Lower leg skin (tissue), 4 donors: ENCODE results near the gene HDAC4. TPM values are rescaled to one million over a fixed set of nuclear protein-coding genes. Genes with fewer than 3 reads are reported as not detected.
A peak's percentile ranks its signal among the peaks of the same experiment; 100 is the strongest.
"Not testable (repeated sequence)": the region's sequence is repeated elsewhere in the genome, so short reads cannot be mapped to it uniquely, and the experiment has no call there.

Source experiments
- DNase-seq, 2 donors: peaks; one replicate each; pipeline ENCODE4 v3.0.0-alpha.2; 2019; ENCODE audit warnings: low spot score in 2 of 2
- H3K4me3 ChIP-seq: fragments of 200-600 bp; sonication (generic); 2 replicates; pipeline ENCODE4 v1.5.1; 2017; ENCODE audit warnings: mild to moderate bottlenecking, low read depth; ENCODE audit not compliant: poor library complexity, severe bottlenecking
- CTCF ChIP-seq, 3 donors: fragments of 450-650 bp; IDR thresholded peaks; one replicate each; pipeline ENCODE4 v1.5.1; 2016; ENCODE audit warnings: antibody characterized with exemption in 3 of 3, mild to moderate bottlenecking in 3 of 3, moderate library complexity in 2 of 3
- POLR2A ChIP-seq, 2 donors: fragments of 450-650 bp; IDR thresholded peaks; one replicate each; pipeline ENCODE4 v1.6.1; 2016 to 2017; ENCODE audit warnings: antibody characterized with exemption in 2 of 2, mild to moderate bottlenecking in 1 of 2, moderate library complexity in 1 of 2
- WGBS, 2 donors: methylation state at CpG; one replicate each; pipeline ENCODE4 v1.1.5; 2018; 5-methylcytosine and 5-hydroxymethylcytosine counted together
- intact Hi-C: fragments of 100-400 bp; cut with DNase I; formaldehyde crosslinking; loops from one replicate; pipeline ENCODE4 v1.15.0; 2023; ENCODE audit warnings: low total_unique reads
- total RNA-seq, 4 donors: library from RNA; depleted of rRNA; stranded (reverse); fragments of >200 nt; gene quantifications; one replicate each; pipeline ENCODE4 v1.1.0, GENCODE V29; 2016

Gene HDAC4
- total RNA-seq, 4 donors from 2014 or later = 27.4 to 85.5 (median 57.9) TPM

GRCh38 chr2:239283288-239283945 lies 117.4 kb downstream of the HDAC4 start:
- DNase-seq = peak in 1 of 2 donors; percentile 57
- intact Hi-C loops = no loop called here
- TF ChIP-seq POLR2A (IDR thresholded peaks at IDR 0.05) (no peak), CTCF (IDR thresholded peaks at IDR 0.05) (no peak)

GRCh38 chr2:239282448-239283287 lies 118.2 kb downstream of the HDAC4 start:
- WGBS, 2 donors = 96% methylated on average over 9 of the region's 9 CpGs

More at GRCh38 chr2:239283288-239283945, 117.4 kb downstream of the HDAC4 start:
- WGBS, 2 donors = 95 to 96% methylated on average over 29 of the region's 29 CpGs
- no peak overlapping the region for H3K4me3 ChIP-seq

GRCh38 chr2:239280296-239281017 lies 120.4 kb downstream of the HDAC4 start:
- H3K4me3 ChIP-seq, intact Hi-C loops: not testable (repeated sequence)
- WGBS, 2 donors = 48 to 51% methylated on average over 14 of the region's 14 CpGs
- peak in 1 of 2 donors; percentile 84 for DNase-seq

More at GRCh38 chr2:239282448-239283287, 118.2 kb downstream of the HDAC4 start:
- TF ChIP-seq POLR2A (IDR thresholded peaks at IDR 0.05) = no peak
- no peak for TF ChIP-seq CTCF (IDR thresholded peaks at IDR 0.05)
- H3K4me3 ChIP-seq = no peak overlapping the region
- intact Hi-C loops = no loop called here
- no peak for DNase-seq

- peak in 1 of 2 donors; percentile 85 for DNase-seq
- TF ChIP-seq POLR2A (IDR thresholded peaks at IDR 0.05) (no peak), CTCF (IDR thresholded peaks at IDR 0.05) (no peak)
- H3K4me3 ChIP-seq = no peak overlapping the region
- 82 to 84% methylated on average over 20 of the region's 20 CpGs for WGBS, 2 donors
- intact Hi-C loops = no loop called here
Observed at GRCh38 chr2:239279508-239280295, 121.1 kb downstream of the HDAC4 start.

GRCh38 chr2:239278941-239279365 lies 121.9 kb downstream of the HDAC4 start:
- DNase-seq = peak in 1 of 2 donors; percentile 83
- WGBS, 2 donors = 68 to 73% methylated on average over 4 of the region's 4 CpGs
- H3K4me3 ChIP-seq = no peak overlapping the region
- intact Hi-C loops = no loop called here
- TF ChIP-seq POLR2A (IDR thresholded peaks at IDR 0.05) (no peak), CTCF (IDR thresholded peaks at IDR 0.05) (no peak)
